GM21619 (cell line): ENCODE measurements around the gene ZNF317.

Experiments
- ATAC-seq: cut with Tn5 transposase; IDR thresholded peaks from one replicate; pipeline ENCODE4 v1.9.1; 2021; ENCODE audit not compliant: unreplicated experiment

ZNF317 gene

GRCh38 chr19:9140159-9140874, at the start of gene ZNF317:
Gene ZNF317, plus strand, starts transcription at chr19:9140397. Its CDS starts 15,620 bp downstream, at chr19:9156017.
- ATAC-seq = peak; percentile 94

GRCh38 chr19:9107375-9107774, 32.8 kb upstream of the ZNF317 start, which contains the start of gene OR7G2:
Gene OR7G2, minus strand, starts transcription at chr19:9107475. Its CDS starts 4,232 bp downstream, at chr19:9103243.
- ATAC-seq = no peak

GRCh38 chr19:9109959-9110358, 30.2 kb upstream of the ZNF317 start:
- ATAC-seq = no peak

GRCh38 chr19:9115307-9115813, 24.8 kb upstream of the ZNF317 start, which contains the start of gene OR7G1:
Gene OR7G1, minus strand, starts transcription at chr19:9115763. Its CDS starts 0 bp downstream, at chr19:9115763.
- ATAC-seq = no peak

- ATAC-seq = no peak
Observed at GRCh38 chr19:9116547-9116946, 23.6 kb upstream of the ZNF317 start.

GRCh38 chr19:9126900-9127405, 13.2 kb upstream of the ZNF317 start, which contains the start of gene OR7G3:
Gene OR7G3, minus strand, starts transcription at chr19:9126950. Its CDS starts 0 bp downstream, at chr19:9126950.
- no peak for ATAC-seq

GRCh38 chr19:9128171-9128570, 12.0 kb upstream of the ZNF317 start:
- ATAC-seq = no peak

GRCh38 chr19:9130965-9131364, 9.2 kb upstream of the ZNF317 start:
- no peak for ATAC-seq

GRCh38 chr19:9132422-9132821, 7.8 kb upstream of the ZNF317 start:
- ATAC-seq = no peak

- peak; percentile 4 for ATAC-seq
Observed at GRCh38 chr19:9139609-9140158, 513 bp upstream of the ZNF317 start.

GRCh38 chr19:9144920-9145319, 4.7 kb downstream of the ZNF317 start:
- ATAC-seq = no peak

GRCh38 chr19:9146882-9147281, 6.7 kb downstream of the ZNF317 start:
- ATAC-seq = no peak

GRCh38 chr19:9148697-9149096, 8.5 kb downstream of the ZNF317 start:
- no peak for ATAC-seq

GRCh38 chr19:9149997-9150396, 9.8 kb downstream of the ZNF317 start:
- ATAC-seq = no peak

- no peak for ATAC-seq
Observed at GRCh38 chr19:9150650-9151049, 10.5 kb downstream of the ZNF317 start.

- ATAC-seq = no peak
Observed at GRCh38 chr19:9151367-9151766, 11.2 kb downstream of the ZNF317 start.

GRCh38 chr19:9155591-9155990, 15.4 kb downstream of the ZNF317 start:
- no peak for ATAC-seq

- no peak for ATAC-seq
Observed at GRCh38 chr19:9156304-9156703, 16.1 kb downstream of the ZNF317 start.

- no peak for ATAC-seq
Observed at GRCh38 chr19:9159891-9160290, 19.7 kb downstream of the ZNF317 start.

- ATAC-seq = no peak
Observed at GRCh38 chr19:9161427-9161826, 21.2 kb downstream of the ZNF317 start.

GRCh38 chr19:9165261-9165660, 25.1 kb downstream of the ZNF317 start:
- ATAC-seq = no peak

GRCh38 chr19:9166846-9167245, 26.6 kb downstream of the ZNF317 start:
- ATAC-seq = no peak
